Measurements from ENCODE around the gene TNP1.

GRCh38 chr2:216871333-216871934 is 11.6 kb upstream of the TNP1 start:
- no peak for TF ChIP-seq CTCF (IDR thresholded peaks at IDR 0.05)
- no peak for TF ChIP-seq POLR2A (IDR thresholded peaks at IDR 0.05)

Measured in uterus (tissue), 2 donors.